Measurements from ENCODE around the gene TRPC4.

Gene TRPC4

DNA sequence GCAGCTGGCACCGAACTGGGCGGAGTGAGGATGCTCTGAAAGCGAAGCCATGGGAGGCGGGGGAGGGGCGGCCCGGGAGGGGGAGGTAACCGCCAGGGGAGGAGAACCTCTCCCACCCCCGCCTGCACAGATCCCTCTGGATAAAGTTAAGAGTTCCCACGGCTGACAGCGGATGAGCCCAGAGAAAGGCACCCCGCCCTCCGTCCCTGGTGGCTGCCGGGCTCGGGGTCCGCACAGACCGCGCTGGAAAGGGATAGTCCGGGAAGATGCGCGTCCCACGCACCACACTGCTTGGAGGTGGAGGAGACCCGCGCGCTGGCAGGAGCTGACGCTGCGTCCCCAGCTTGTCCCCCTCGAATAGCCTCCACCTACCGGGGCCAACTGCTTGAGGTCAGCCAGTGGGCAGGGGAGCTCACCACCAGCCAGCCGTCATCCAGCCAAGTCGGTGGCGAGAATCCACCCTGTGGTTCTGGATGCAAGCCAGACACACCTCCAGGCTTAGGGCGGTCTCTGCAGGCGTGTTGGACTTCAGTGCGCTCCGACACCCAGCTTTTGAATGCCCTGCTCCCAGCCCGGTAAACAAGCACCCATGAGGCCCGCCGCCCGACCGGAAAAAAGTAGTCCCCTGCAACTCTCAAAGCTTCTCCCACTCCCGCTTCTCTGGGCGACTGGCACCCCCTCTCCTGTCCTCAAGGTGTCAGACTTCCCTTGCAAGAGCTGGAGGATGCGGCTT lies at the start of gene TRPC4:
TRPC4 (minus strand) TSS at position 17 of the 733 bp plus-strand sequence. CDS start 86,439 bp downstream, outside the sequence.
- no peak for DNase-seq

DNA sequence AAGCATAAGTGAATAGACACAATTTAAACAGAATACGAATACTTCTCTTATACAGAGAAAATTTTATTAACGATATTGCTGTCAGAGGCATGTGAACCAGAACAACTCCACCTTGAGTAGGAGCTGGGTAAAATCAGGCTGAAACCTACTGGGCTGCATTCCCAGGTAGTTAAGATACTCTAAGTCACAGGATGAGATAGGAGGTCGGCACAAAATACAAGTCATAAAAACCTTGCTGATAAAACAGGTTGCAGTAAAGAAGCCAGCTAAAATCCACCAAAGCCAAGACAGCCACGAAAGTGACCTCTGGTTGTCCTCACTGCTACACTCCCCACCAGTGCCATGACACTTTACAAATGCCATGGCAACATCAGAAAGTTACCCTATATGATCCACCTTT lies 49.2 kb upstream of the TRPC4 start:
- DNase-seq: no peak

DNA sequence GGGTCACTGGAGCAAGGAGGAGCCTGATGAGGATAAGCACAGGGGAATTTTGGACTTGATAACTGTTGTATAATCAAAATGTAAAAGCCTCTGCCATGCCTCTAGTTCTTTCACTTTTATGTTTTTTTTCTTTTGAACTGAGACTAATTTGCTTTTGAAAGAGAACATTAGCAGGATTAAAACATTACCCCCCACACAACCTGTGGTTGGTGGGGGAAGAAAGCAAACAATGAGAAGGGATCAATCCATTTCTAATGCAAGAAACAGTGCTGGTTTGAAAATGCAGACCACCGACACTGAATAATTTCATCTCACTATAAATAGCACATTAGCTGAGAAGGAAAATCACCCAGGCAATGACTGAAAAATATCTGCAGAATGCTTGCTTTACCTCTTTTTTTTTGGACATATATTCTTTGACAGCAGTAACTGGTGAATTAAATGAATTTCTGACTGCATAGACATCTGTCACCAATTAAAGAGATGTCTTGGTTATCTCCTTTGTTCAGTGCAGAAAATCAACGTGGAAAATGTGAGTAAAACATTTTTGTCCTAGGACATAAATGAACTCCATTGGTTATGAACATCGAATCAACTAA lies 48.6 kb upstream of the TRPC4 start:
- DNase-seq: no peak

DNA sequence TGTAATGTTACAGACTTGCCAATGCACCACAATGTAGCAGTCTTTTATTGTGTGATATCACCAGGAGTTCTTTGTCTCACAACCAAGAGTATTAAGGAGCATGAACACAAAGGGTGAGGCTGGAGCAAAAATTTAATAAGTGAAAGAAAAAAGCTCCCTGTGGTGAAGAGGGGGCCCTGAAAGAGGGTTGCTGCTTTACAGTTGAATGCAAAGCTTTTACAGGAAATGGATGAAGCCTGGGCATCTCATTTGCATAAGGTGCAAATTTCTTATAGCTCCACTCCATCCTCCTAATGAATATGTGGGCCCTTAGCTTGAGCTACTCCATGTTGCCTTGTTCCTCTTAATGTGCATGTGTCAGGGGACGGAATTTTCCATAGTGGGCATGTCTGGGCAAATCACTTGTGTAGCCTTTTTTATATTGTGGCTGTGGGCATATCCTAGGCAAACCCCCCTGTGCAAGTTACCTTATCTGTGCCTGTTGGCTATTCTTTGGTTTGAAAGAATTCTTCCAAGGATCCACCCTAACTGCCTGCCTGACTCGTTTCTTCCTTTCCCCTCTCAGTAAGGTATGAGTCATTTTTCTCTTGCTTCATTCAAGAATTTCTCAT lies 45.3 kb upstream of the TRPC4 start:
- no peak for DNase-seq

DNA sequence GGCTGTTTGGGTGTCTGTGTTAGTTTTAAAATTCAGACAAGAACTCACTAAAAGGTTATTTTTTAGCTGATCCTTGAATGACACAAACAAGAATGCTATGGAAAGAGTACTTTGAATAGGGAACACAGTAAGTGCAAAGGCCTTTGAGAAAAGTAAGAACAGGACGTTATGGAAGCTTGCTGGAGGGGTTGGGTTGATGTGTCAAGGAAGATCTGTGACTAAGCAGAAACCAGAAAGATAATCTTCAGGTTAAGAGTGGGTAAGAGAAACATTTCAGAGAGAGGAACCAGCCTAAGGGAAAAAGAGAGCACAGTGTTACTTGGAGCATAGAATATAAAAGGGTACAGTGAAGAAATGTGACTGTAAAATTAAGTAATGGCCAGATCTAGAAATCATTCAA lies 41.2 kb upstream of the TRPC4 start:
- no peak for DNase-seq

- no peak for DNase-seq
Measured at GRCh38 chr13:37906880-37907279, 37.3 kb upstream of the TRPC4 start.

- no peak for DNase-seq
Measured at GRCh38 chr13:37905736-37906135, 36.2 kb upstream of the TRPC4 start.

DNA sequence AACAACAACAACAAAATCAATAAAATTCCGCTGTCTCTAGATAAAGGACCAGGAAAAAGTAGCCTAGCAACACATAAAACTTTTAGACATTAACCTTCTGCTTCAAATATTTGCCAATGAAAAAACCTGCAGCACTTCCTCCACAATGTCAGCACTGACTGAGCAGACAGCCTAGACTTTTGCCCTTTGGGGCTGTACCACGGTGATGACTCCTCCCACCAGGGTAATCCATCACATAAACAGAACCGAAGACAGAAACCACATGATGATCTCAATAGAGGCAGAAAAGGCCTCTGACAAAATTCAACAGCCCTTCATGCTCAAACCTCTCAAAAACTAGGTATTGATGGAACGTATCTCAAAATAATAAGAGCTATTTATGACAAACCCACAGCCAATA lies 30.2 kb upstream of the TRPC4 start:
- DNase-seq: no peak

GRCh38 chr13:37893321-37893720 lies 23.7 kb upstream of the TRPC4 start:
- DNase-seq: no peak

DNA sequence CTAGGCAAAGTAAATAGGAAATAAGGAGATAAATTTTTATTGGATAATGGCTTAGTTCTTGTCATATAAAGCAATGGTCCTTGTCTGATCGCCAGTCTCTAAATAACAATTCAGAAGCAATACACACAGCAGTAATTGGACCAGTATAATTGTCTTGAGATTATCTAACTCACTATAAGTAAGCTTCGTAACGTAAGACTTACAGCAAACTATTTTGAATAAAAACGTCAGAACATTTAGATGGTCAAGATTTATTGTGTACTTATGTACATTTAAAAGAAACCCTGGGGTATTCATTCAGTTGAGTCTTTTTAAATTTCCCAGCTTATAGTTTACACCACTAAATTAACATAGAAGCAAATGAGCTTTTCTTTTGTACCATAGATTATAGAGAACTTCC lies 20.2 kb upstream of the TRPC4 start:
- DNase-seq: no peak

DNA sequence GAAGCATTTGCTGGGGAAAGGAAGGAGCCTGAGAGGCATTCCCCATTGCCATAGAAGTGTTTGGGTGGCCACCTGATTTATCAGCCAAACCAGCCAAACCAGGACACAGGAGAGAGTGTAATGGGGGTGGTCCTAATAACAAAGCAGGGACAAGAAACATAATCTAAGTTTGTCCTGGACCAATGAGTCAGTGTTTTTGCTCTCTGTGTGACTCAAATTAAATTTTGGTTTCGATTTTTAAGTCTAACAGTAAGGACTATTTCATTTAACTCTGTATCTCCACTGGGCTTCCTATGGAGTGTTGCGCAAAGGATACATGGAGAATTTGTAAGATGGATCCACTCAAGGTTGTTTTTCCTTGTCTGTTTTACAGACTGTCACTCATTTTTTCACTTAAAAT lies 19.5 kb upstream of the TRPC4 start:
- DNase-seq: no peak

GRCh38 chr13:37886879-37887278 lies 17.3 kb upstream of the TRPC4 start:
- no peak for DNase-seq

- DNase-seq: no peak
Measured at GRCh38 chr13:37884674-37885073, 15.1 kb upstream of the TRPC4 start.

- DNase-seq: no peak
Measured at GRCh38 chr13:37884026-37884425, 14.5 kb upstream of the TRPC4 start.

GRCh38 chr13:37878921-37879320 lies 9.3 kb upstream of the TRPC4 start:
- DNase-seq: no peak

DNA sequence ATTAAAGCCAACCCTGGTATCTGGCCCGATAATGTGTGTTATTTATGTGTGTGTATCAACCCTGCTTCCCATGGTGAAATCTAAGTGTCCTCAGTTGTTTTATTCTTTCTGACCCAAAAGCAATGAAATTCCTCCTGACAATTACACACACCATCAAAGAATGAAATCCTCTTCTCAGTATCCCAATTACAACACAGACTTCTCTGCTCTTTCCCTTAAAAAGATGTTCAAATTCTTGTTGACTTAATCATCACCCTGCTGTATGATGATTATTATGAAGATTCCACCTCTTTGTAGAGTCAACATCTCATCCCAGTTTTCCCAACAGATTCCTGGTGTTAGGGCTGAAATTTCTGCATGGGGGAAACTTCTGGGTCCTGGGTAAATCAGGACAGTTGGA lies 8.9 kb upstream of the TRPC4 start:
- DNase-seq: no peak

DNA sequence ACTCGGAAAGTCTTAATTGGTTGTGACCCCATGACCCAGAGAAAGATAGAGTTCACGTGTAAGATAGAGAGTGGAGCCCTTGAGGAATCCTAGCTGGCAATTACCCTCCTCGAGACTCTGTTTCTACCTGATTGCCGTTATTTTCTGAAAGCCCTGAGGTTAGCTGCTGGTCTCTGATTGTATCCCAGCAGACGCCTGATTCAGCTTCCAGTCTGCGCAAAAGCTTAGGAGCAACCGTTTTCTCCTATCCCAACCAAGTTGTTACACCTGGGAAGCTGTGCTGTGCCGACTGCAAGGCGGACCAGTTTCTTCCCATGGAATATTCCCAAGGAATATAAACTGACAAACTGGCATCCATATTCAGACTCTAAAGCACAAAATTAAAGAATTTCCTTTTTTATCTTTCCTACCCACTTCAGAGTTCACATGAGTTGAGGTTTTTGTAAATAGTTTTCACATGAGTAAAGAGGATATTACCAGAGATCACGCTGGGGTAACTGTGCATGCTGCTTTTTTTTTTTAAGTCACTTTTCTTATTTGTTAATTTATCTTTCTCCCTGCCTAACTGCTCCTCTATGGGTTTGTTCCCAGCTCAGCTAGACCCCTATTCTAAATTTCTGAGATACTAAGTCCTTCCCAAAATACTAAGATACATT lies 1.5 kb upstream of the TRPC4 start:
- no peak for DNase-seq

GRCh38 chr13:37870489-37870845 lies 895 bp upstream of the TRPC4 start:
- DNase-seq: no peak

- no peak for DNase-seq
Measured at GRCh38 chr13:37869506-37869755, 141 bp downstream of the TRPC4 start.

DNA sequence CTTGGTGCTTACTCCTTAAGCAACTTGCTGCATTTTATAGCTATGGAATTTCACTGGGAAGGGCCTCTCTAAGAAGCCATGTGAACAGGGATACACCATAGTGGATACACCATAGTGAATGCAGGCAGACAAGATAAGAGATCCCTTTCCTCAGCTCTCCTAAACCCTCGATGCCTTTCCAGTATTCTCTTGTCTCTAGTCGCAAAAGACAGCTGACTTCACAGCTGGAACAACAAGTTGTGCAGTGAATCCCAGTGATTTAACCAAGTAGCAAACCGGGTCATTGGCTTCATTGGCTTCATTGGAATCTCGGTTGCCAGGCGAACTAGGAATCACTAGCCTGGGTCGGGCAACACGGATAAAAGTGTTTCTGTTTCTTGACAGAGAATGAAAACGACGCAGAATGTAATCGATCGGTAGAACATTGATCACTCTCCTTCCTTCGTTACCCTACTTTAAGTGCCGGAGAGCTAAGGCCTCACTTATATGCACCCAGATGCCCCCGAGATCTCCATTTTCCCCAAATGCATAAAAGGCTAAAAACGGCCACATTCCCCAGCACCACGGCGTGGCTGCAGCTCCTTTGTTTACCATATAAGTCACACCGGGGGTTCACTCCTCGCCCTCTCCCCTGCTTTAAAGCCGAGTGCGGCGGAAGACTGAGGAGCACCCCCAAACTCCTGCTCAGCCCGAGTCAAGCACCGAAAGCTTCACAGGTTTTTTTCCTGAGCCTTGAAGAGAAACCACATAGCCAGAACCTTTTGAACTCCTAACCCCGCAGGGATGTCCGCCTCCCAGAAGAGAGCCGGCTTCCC lies 674 bp downstream of the TRPC4 start:
- DNase-seq: no peak

- no peak for DNase-seq
Measured at GRCh38 chr13:37863708-37864107, 5.9 kb downstream of the TRPC4 start.

DNA sequence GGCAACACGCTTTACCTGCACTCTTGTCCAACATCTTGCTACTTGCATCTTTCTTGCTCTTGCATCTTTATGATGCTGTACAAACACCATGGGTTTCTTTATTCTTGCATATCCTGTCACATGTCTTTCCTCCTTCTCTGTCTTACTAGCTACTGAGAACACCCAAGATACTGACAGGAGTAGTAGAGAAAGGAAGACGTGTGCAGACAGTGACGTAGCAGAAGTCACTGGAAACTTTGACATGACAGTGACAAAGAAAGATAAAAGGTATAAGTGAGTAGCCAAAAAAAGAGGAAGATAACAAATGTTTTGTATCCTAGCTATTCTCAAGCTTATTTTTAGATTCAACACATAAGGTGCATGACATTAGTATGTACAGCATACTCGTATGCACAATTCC lies 34.2 kb downstream of the TRPC4 start:
- no peak for DNase-seq

- DNase-seq: no peak
Measured at GRCh38 chr13:37833411-37833810, 36.2 kb downstream of the TRPC4 start.

- DNase-seq: no peak
Measured at GRCh38 chr13:37816276-37816675, 53.3 kb downstream of the TRPC4 start.

Data from KG1 (cell line).